HG03280 (cell line): ENCODE data around the gene PXK.
"Not testable (repeated sequence)": the region's sequence is repeated elsewhere in the genome, so short reads cannot be mapped to it uniquely, and the experiment has no call there.

Source experiments
- ATAC-seq: cut with Tn5 transposase; IDR thresholded peaks from one replicate; pipeline ENCODE4 v1.9.1; 2021; ENCODE audit warnings: mild to moderate bottlenecking, moderate library complexity; ENCODE audit not compliant: unreplicated experiment

PXK gene

GRCh38 chr3:58332575-58333188, at the start of gene PXK:
PXK (plus strand) TSS chr3:58332892; CDS start chr3:58332989, 97 bp downstream.
- peak; percentile 86 for ATAC-seq

- ATAC-seq = no peak
Observed at GRCh38 chr3:58285334-58285733, 47.4 kb upstream of the PXK start.

- no peak for ATAC-seq
Observed at GRCh38 chr3:58287354-58287753, 45.3 kb upstream of the PXK start.

- no peak for ATAC-seq
Observed at GRCh38 chr3:58288011-58288728, 44.5 kb upstream of the PXK start.

GRCh38 chr3:58288964-58289613, 43.6 kb upstream of the PXK start:
- not testable (repeated sequence) for ATAC-seq

GRCh38 chr3:58290446-58290845, 42.2 kb upstream of the PXK start:
- ATAC-seq = not testable (repeated sequence)

GRCh38 chr3:58291671-58292338, 40.9 kb upstream of the PXK start:
- no peak for ATAC-seq

- ATAC-seq = no peak
Observed at GRCh38 chr3:58292866-58293265, 39.8 kb upstream of the PXK start.

GRCh38 chr3:58293516-58293915, 39.2 kb upstream of the PXK start:
- no peak for ATAC-seq

GRCh38 chr3:58296269-58296668, 36.4 kb upstream of the PXK start:
- no peak for ATAC-seq

- no peak for ATAC-seq
Observed at GRCh38 chr3:58296843-58297242, 35.8 kb upstream of the PXK start.

GRCh38 chr3:58298190-58298589, 34.5 kb upstream of the PXK start:
- ATAC-seq = no peak

- no peak for ATAC-seq
Observed at GRCh38 chr3:58299075-58299474, 33.6 kb upstream of the PXK start.

- ATAC-seq = no peak
Observed at GRCh38 chr3:58299839-58300516, 32.7 kb upstream of the PXK start.

GRCh38 chr3:58305882-58306711, 26.6 kb upstream of the PXK start, which contains the start of the genes HTD2 and RPP14:
HTD2 (plus strand) TSS chr3:58306520; CDS start chr3:58317614, 11,094 bp downstream.
RPP14 (plus strand) TSS chr3:58306245; CDS start chr3:58310330, 4,085 bp downstream.
- ATAC-seq = peak; percentile 87

GRCh38 chr3:58307639-58308215, 25.0 kb upstream of the PXK start:
- no peak for ATAC-seq

- no peak for ATAC-seq
Observed at GRCh38 chr3:58308728-58309127, 24.0 kb upstream of the PXK start.

GRCh38 chr3:58317811-58318210, 14.9 kb upstream of the PXK start:
- no peak for ATAC-seq

- no peak for ATAC-seq
Observed at GRCh38 chr3:58321791-58322190, 10.9 kb upstream of the PXK start.

- no peak for ATAC-seq
Observed at GRCh38 chr3:58322793-58323192, 9.9 kb upstream of the PXK start.
